GM12878 (cell line): Measurements from ENCODE around the gene GATA2. TPM values are rescaled to one million over a fixed set of nuclear protein-coding genes. Genes with fewer than 3 reads are reported as not detected.

Experiments
- ATAC-seq: fragments of 200-7000 bp; cut with Tn5 transposase; 3 replicates; pipeline ENCODE4 v1.9.1; 2020; ENCODE audit warnings: mild to moderate bottlenecking, moderate library complexity
- BruUV-seq: library from RNA; stranded (reverse); fragments of 400-500 nt; replicated peaks from 2 replicates; lab custom pipeline; 2021; lab: Mats Ljungman, UMichigan
- CTCF ChIA-PET: fragments of 300-600 bp; sonication (Branson Sonifier 250); formaldehyde crosslinking; extraction: SDS; loops from one replicate; lab custom pipeline; 2021; ENCODE audit warnings: inconsistent platforms; lab: Yijun Ruan, JAX
- POLR2A ChIA-PET: fragments of 350-600 bp; formaldehyde crosslinking; extraction: SDS; loops from one replicate; lab custom pipeline; 2021; ENCODE audit warnings: inconsistent platforms; lab: Charles Lee
- RAD21 ChIA-PET: fragments of 300-600 bp; sonication (Branson Sonifier 250); formaldehyde crosslinking; loops from one replicate; lab custom pipeline; 2023; ENCODE audit warnings: antibody characterized with exemption; ENCODE audit not compliant: unreplicated experiment; lab: Charles Lee
- SMC1A ChIA-PET: fragments of 300-600 bp; sonication (Branson Sonifier 250); formaldehyde crosslinking; loops from one replicate; lab custom pipeline; 2023; ENCODE audit not compliant: unreplicated experiment, uncharacterized antibody; lab: Charles Lee
- DNase-seq: peaks from one replicate; pipeline ENCODE4 v3.0.0-alpha.2; 2011; ENCODE audit warnings: low read depth, low spot score
- FAIRE-seq: peaks from 3 replicates; lab custom pipeline; 2011; peaks lifted over from hg19 to GRCh38; lab: Jason Lieb, UNC
- H2AFZ ChIP-seq: 2 replicates; pipeline ENCODE4 v1.6.0; 2011; ENCODE audit warnings: low read depth, low read length, control low read depth; ENCODE audit not compliant: control insufficient read depth
- H3K27ac ChIP-seq: 2 replicates; pipeline ENCODE4 v1.5.1; 2011; ENCODE audit warnings: control low read depth; ENCODE audit not compliant: control insufficient read depth, insufficient read depth
- H3K27me3 ChIP-seq, 2 experiments: replicated peaks in 1 of 2; 2 replicates each; pipeline versions ENCODE4 v1.6.0 to v1.6.1; 2011; ENCODE audit warnings: low read length in 1 of 2; ENCODE audit not compliant: control insufficient read depth in 2 of 2, insufficient read depth in 2 of 2
- H3K36me3 ChIP-seq, 2 experiments: 2 replicates each; pipeline ENCODE4 v1.5.1; 2011; ENCODE audit warnings: low read length in 1 of 2; ENCODE audit not compliant: control insufficient read depth in 2 of 2, insufficient read depth in 2 of 2
- H3K4me1 ChIP-seq: 2 replicates; pipeline ENCODE4 v1.6.1; 2011; ENCODE audit warnings: mild to moderate bottlenecking, low read length, moderate library complexity, mixed read lengths; ENCODE audit not compliant: control insufficient read depth, insufficient read depth
- H3K4me2 ChIP-seq: 2 replicates; pipeline ENCODE4 v1.6.0; 2011; ENCODE audit warnings: control low read depth; ENCODE audit not compliant: control insufficient read depth, insufficient read depth
- H3K4me3 ChIP-seq: fragments of 200-600 bp; sonication (generic); 2 replicates; pipeline ENCODE4 v1.5.1; 2016
- H3K79me2 ChIP-seq: 2 replicates; pipeline ENCODE4 v1.6.0; 2011; ENCODE audit warnings: low read length; ENCODE audit not compliant: control insufficient read depth, insufficient read depth
- H3K9ac ChIP-seq: 2 replicates; pipeline ENCODE4 v1.8.0; 2011; ENCODE audit warnings: low read length, control low read depth, mixed read lengths; ENCODE audit not compliant: control insufficient read depth, insufficient read depth
- H3K9me3 ChIP-seq: replicated peaks from 3 replicates; pipeline ENCODE4 v1.5.1; 2011; ENCODE audit warnings: mild to moderate bottlenecking, low read length; ENCODE audit not compliant: control insufficient read depth, insufficient read depth
- H4K20me1 ChIP-seq: 2 replicates; pipeline ENCODE4 v1.6.0; 2011; ENCODE audit not compliant: control insufficient read depth, insufficient read depth
- ATF2 ChIP-seq: IDR thresholded peaks from 2 replicates; pipeline ENCODE4 v1.6.1; 2012; ENCODE audit warnings: low read length, inconsistent platforms
- CHD4 ChIP-seq: fragments of 200-600 bp; sonication (generic); IDR thresholded peaks from 2 replicates; pipeline ENCODE4 v1.6.1; 2016; ENCODE audit warnings: mild to moderate bottlenecking
- EED ChIP-seq: sonication (generic); IDR thresholded peaks from 2 replicates; pipeline ENCODE4 v1.6.1; 2016; ENCODE audit warnings: antibody characterized with exemption, low read depth
- EZH2 ChIP-seq: IDR thresholded peaks from 2 replicates; pipeline ENCODE4 v1.6.1; 2012; ENCODE audit warnings: low read depth, mild to moderate bottlenecking, control low read depth, inconsistent platforms, low read length, borderline replicate concordance; ENCODE audit not compliant: control insufficient read depth
- JUND ChIP-seq: IDR thresholded peaks from 2 replicates; pipeline ENCODE4 v1.6.1; 2012; ENCODE audit warnings: low read depth, mild to moderate bottlenecking, low read length, improper control_type of control experiment, moderate library complexity
- MYC ChIP-seq: IDR thresholded peaks from 2 replicates; pipeline ENCODE4 v1.6.1; 2011; ENCODE audit warnings: mild to moderate bottlenecking, low read length, moderate library complexity, inconsistent platforms; ENCODE audit not compliant: insufficient read depth, insufficient replicate concordance, insufficient read length, severe bottlenecking
- NRF1 ChIP-seq: conservative IDR thresholded peaks from 2 replicates; pipeline ENCODE4 v1.6.1; 2011; ENCODE audit warnings: mild to moderate bottlenecking, low read depth, low read length, improper control_type of control experiment
- SUZ12 ChIP-seq: fragments of 200-600 bp; sonication (generic); IDR thresholded peaks from one replicate; pipeline ENCODE4 v1.6.1; 2018; ENCODE audit warnings: antibody characterized with exemption, mild to moderate bottlenecking; ENCODE audit not compliant: unreplicated experiment
- TAF1 ChIP-seq: IDR thresholded peaks from 2 replicates; pipeline ENCODE4 v1.6.1; 2011; ENCODE audit warnings: mild to moderate bottlenecking, low read depth, low read length, borderline replicate concordance
- TCF7 ChIP-seq: IDR thresholded peaks from 2 replicates; pipeline ENCODE4 v1.6.1; 2014; ENCODE audit warnings: antibody characterized with exemption, borderline replicate concordance
- ZNF207 ChIP-seq: fragments of 450-650 bp; IDR thresholded peaks from 2 replicates; pipeline ENCODE4 v1.6.1; 2014; ENCODE audit warnings: antibody characterized with exemption, mild to moderate bottlenecking, borderline replicate concordance
- ZNF274 ChIP-seq: IDR thresholded peaks from one replicate; pipeline ENCODE4 v1.8.0; 2011; ENCODE audit not compliant: insufficient read length, insufficient read depth
- WGBS: methylation state at CpG from one replicate; pipeline ENCODE4 v1.1.6; 2016; ENCODE audit warnings: low lambda C conversion rate; ENCODE audit not compliant: insufficient replicate concordance, insufficient coverage; ENCODE audit errors: missing lambda C conversion rate; 5-methylcytosine and 5-hydroxymethylcytosine counted together
- in situ Hi-C: fragments of 300-500 bp; cut with MboI; formaldehyde crosslinking; loops from 9 replicates; pipeline ENCODE4 v1.14.3; 2018; ENCODE audit warnings: mixed read lengths
- intact Hi-C: fragments of 100-400 bp; cut with micrococcal nuclease; formaldehyde crosslinking; loops from one replicate; pipeline ENCODE4 v1.14.2; 2022; ENCODE audit not compliant: unreplicated experiment
- polyA plus RNA-seq, 11 experiments: library from polyadenylated mRNA; depleted of rRNA in 4 of 11; unstranded in 6 of 11; stranded (reverse) in 5 of 11; fragments of >200 nt; fragmentation: Nextera tagmentation in 4 of 11; fragmentation: Illumina TruSeq in 1 of 11; extraction: Ambion mirVana in 4 of 11; extraction: Trizol in 1 of 11; gene quantifications; 1 replicate in 1 of 11; 2 replicates in 10 of 11; pipeline versions ENCODE4 v1.2.1 to v1.2.3, GENCODE V29; 2011 to 2016; ENCODE audit warnings: inconsistent platforms in 2 of 11, missing spikeins in 2 of 11, low read depth in 1 of 11
- total RNA-seq, 4 experiments: library from RNA; depleted of rRNA in 3 of 4; stranded (reverse); fragments of >200 nt in 3 of 4; fragmentation: Illumina TruSeq in 1 of 4; extraction: Trizol in 1 of 4; gene quantifications; 2 replicates each; pipeline versions ENCODE4 v1.2.1 to v1.2.3, GENCODE V29; 2013 to 2021

GATA2 gene
- total and polyA plus RNA-seq, 10 of the 15 experiments (the other 5 are each of a cell fraction or from before 2014, with no cell fraction given) = 0.56 TPM; not detected in 9

- ChIA-PET RAD21 (no interaction called here), SMC1A (no interaction called here), CTCF (interaction anchor here (1.0 kb wide), 1 partner anchor 14 kb away, joined by 3 read pairs; no protein-coding TSS in a partner anchor), POLR2A (no interaction called here)
- Histone ChIP-seq H3K4me1 (no peaks in the 10 kb centered on the region), H2AFZ (no peak overlapping the region), H3K36me3 (no peaks in the 10 kb centered on the region), H3K4me3 (no peak overlapping the region), H3K9ac (no peak overlapping the region), H3K4me2 (no peak overlapping the region), H3K79me2 (no peaks in the 10 kb centered on the region), H3K27ac (no peak overlapping the region), H3K9me3 (no peaks in the 10 kb centered on the region), H4K20me1 (no peaks in the 10 kb centered on the region; the same call in none of the 2 replicates), H3K27me3 (peaks cover 28 to 43% of the 10 kb centered on the region in 2 experiments)
- FAIRE-seq (no peak), DNase-seq (no peak), ATAC-seq (no peak)
- no TSS peak for BruUV-seq
- in situ Hi-C loops = loop anchor here (10.0 kb wide), 1 partner anchor 395 kb away; no protein-coding TSS in a partner anchor
- 6% methylated on average over 57 of the region's 61 CpGs for WGBS
- peak; percentile 96; the same call in 1 of the 2 replicates for TF ChIP-seq EZH2
- peak; percentile 95 for TF ChIP-seq SUZ12
- TF ChIP-seq JUND = no peak
- intact Hi-C loops = loop anchor here (10.0 kb wide), 1 partner anchor 265 kb away; no protein-coding TSS in a partner anchor
Measured at GRCh38 chr3:128489927-128490649, 2.9 kb downstream of the GATA2 start.

- CTCF ChIA-PET = no interaction called here
- TF ChIP-seq ZNF207 (no peak), ZNF274 (no peak), EED (no peak), NRF1 (no peak), TAF1 (no peak), MYC (no peak), TCF7 (no peak), ATF2 (no peak), CHD4 (no peak)
Measured at GRCh38 chr3:128489674-128489926, 3.4 kb downstream of the GATA2 start.

More at GRCh38 chr3:128489674-128489926, 3.4 kb downstream of the GATA2 start:
- BruUV-seq = no TSS peak
- Histone ChIP-seq H3K4me3 (no peak overlapping the region), H3K27ac (no peak overlapping the region), H4K20me1 (no peaks in the 10 kb centered on the region; the same call in none of the 2 replicates), H3K4me2 (no peak overlapping the region; the same call in 1 of the 2 replicates), H3K9ac (no peak overlapping the region), H3K36me3 (no peaks in the 10 kb centered on the region), H3K79me2 (no peaks in the 10 kb centered on the region), H3K9me3 (no peaks in the 10 kb centered on the region), H3K4me1 (no peaks in the 10 kb centered on the region), H2AFZ (no peak overlapping the region), H3K27me3 (peaks cover 30 to 47% of the 10 kb centered on the region in 2 experiments)
- intact Hi-C loops = no loop called here
- FAIRE-seq = no peak
- ChIA-PET SMC1A (no interaction called here), POLR2A (no interaction called here), RAD21 (no interaction called here)
- in situ Hi-C loops = no loop called here
- no peak for ATAC-seq
- no peak for DNase-seq
- 3% methylated on average over 26 of the region's 26 CpGs for WGBS
